GM12878 (cell line): ENCODE measurements around the gene B4GALT1. TPM values are rescaled to one million over a fixed set of nuclear protein-coding genes. Genes with fewer than 3 reads are reported as not detected.

Experiments
- ATAC-seq: fragments of 200-7000 bp; cut with Tn5 transposase; 3 replicates; pipeline ENCODE4 v1.9.1; 2020; ENCODE audit warnings: mild to moderate bottlenecking, moderate library complexity
- BruUV-seq: library from RNA; stranded (reverse); fragments of 400-500 nt; replicated peaks from 2 replicates; lab custom pipeline; 2021; lab: Mats Ljungman, UMichigan
- CTCF ChIA-PET: fragments of 300-600 bp; sonication (Branson Sonifier 250); formaldehyde crosslinking; extraction: SDS; loops from one replicate; lab custom pipeline; 2021; ENCODE audit warnings: inconsistent platforms; lab: Yijun Ruan, JAX
- POLR2A ChIA-PET: fragments of 350-600 bp; formaldehyde crosslinking; extraction: SDS; loops from one replicate; lab custom pipeline; 2021; ENCODE audit warnings: inconsistent platforms; lab: Charles Lee
- RAD21 ChIA-PET: fragments of 300-600 bp; sonication (Branson Sonifier 250); formaldehyde crosslinking; loops from one replicate; lab custom pipeline; 2023; ENCODE audit warnings: antibody characterized with exemption; ENCODE audit not compliant: unreplicated experiment; lab: Charles Lee
- SMC1A ChIA-PET: fragments of 300-600 bp; sonication (Branson Sonifier 250); formaldehyde crosslinking; loops from one replicate; lab custom pipeline; 2023; ENCODE audit not compliant: unreplicated experiment, uncharacterized antibody; lab: Charles Lee
- DNase-seq: peaks from one replicate; pipeline ENCODE4 v3.0.0-alpha.2; 2011; ENCODE audit warnings: low read depth, low spot score
- FAIRE-seq: peaks from 3 replicates; lab custom pipeline; 2011; peaks lifted over from hg19 to GRCh38; lab: Jason Lieb, UNC
- H2AFZ ChIP-seq: 2 replicates; pipeline ENCODE4 v1.6.0; 2011; ENCODE audit warnings: low read depth, low read length, control low read depth; ENCODE audit not compliant: control insufficient read depth
- H3K27ac ChIP-seq: 2 replicates; pipeline ENCODE4 v1.5.1; 2011; ENCODE audit warnings: control low read depth; ENCODE audit not compliant: control insufficient read depth, insufficient read depth
- H3K27me3 ChIP-seq, 2 experiments: replicated peaks in 1 of 2; 2 replicates each; pipeline versions ENCODE4 v1.6.0 to v1.6.1; 2011; ENCODE audit warnings: low read length in 1 of 2; ENCODE audit not compliant: control insufficient read depth in 2 of 2, insufficient read depth in 2 of 2
- H3K36me3 ChIP-seq, 2 experiments: 2 replicates each; pipeline ENCODE4 v1.5.1; 2011; ENCODE audit warnings: low read length in 1 of 2; ENCODE audit not compliant: control insufficient read depth in 2 of 2, insufficient read depth in 2 of 2
- H3K4me1 ChIP-seq: 2 replicates; pipeline ENCODE4 v1.6.1; 2011; ENCODE audit warnings: mild to moderate bottlenecking, low read length, moderate library complexity, mixed read lengths; ENCODE audit not compliant: control insufficient read depth, insufficient read depth
- H3K4me2 ChIP-seq: 2 replicates; pipeline ENCODE4 v1.6.0; 2011; ENCODE audit warnings: control low read depth; ENCODE audit not compliant: control insufficient read depth, insufficient read depth
- H3K4me3 ChIP-seq: fragments of 200-600 bp; sonication (generic); 2 replicates; pipeline ENCODE4 v1.5.1; 2016
- H3K79me2 ChIP-seq: 2 replicates; pipeline ENCODE4 v1.6.0; 2011; ENCODE audit warnings: low read length; ENCODE audit not compliant: control insufficient read depth, insufficient read depth
- H3K9ac ChIP-seq: 2 replicates; pipeline ENCODE4 v1.8.0; 2011; ENCODE audit warnings: low read length, control low read depth, mixed read lengths; ENCODE audit not compliant: control insufficient read depth, insufficient read depth
- H3K9me3 ChIP-seq: replicated peaks from 3 replicates; pipeline ENCODE4 v1.5.1; 2011; ENCODE audit warnings: mild to moderate bottlenecking, low read length; ENCODE audit not compliant: control insufficient read depth, insufficient read depth
- H4K20me1 ChIP-seq: 2 replicates; pipeline ENCODE4 v1.6.0; 2011; ENCODE audit not compliant: control insufficient read depth, insufficient read depth
- BCL11A ChIP-seq: IDR thresholded peaks from 2 replicates; pipeline ENCODE4 v1.6.1; 2011; ENCODE audit warnings: low read depth, low read length
- KDM1A ChIP-seq: fragments of 200-600 bp; sonication (generic); IDR thresholded peaks from 2 replicates; pipeline ENCODE4 v1.6.1; 2016; ENCODE audit warnings: borderline replicate concordance
- NFYA ChIP-seq: IDR thresholded peaks from 2 replicates; pipeline ENCODE4 v1.6.1; 2011; ENCODE audit warnings: low read depth, mild to moderate bottlenecking, low read length, improper control_type of control experiment, borderline replicate concordance
- NR2C1 ChIP-seq: fragments of 450-650 bp; IDR thresholded peaks from 2 replicates; pipeline ENCODE4 v1.6.1; 2017; ENCODE audit warnings: antibody characterized with exemption, mild to moderate bottlenecking, moderate library complexity
- SIX5 ChIP-seq: IDR thresholded peaks from 2 replicates; pipeline ENCODE4 v1.6.1; 2011; ENCODE audit warnings: mild to moderate bottlenecking, low read depth, low read length, moderate library complexity; ENCODE audit not compliant: severe bottlenecking
- SMC3 ChIP-seq: IDR thresholded peaks from 2 replicates; pipeline ENCODE4 v1.6.1; 2011; ENCODE audit warnings: low read length, improper control_type of control experiment, borderline replicate concordance
- STAT3 ChIP-seq: IDR thresholded peaks from 2 replicates; pipeline ENCODE4 v1.6.1; 2011; ENCODE audit warnings: low read depth, low read length, improper control_type of control experiment
- SUZ12 ChIP-seq: fragments of 200-600 bp; sonication (generic); IDR thresholded peaks from one replicate; pipeline ENCODE4 v1.6.1; 2018; ENCODE audit warnings: antibody characterized with exemption, mild to moderate bottlenecking; ENCODE audit not compliant: unreplicated experiment
- TCF7 ChIP-seq: IDR thresholded peaks from 2 replicates; pipeline ENCODE4 v1.6.1; 2014; ENCODE audit warnings: antibody characterized with exemption, borderline replicate concordance
- WRNIP1 ChIP-seq: IDR thresholded peaks from 2 replicates; pipeline ENCODE4 v1.6.1; 2011; ENCODE audit warnings: low read depth, low read length, improper control_type of control experiment, borderline replicate concordance
- ZSCAN29 ChIP-seq: fragments of 450-650 bp; IDR thresholded peaks from 2 replicates; pipeline ENCODE4 v1.6.1; 2017; ENCODE audit warnings: mild to moderate bottlenecking, moderate library complexity
- WGBS: methylation state at CpG from one replicate; pipeline ENCODE4 v1.1.6; 2016; ENCODE audit warnings: low lambda C conversion rate; ENCODE audit not compliant: insufficient replicate concordance, insufficient coverage; ENCODE audit errors: missing lambda C conversion rate; 5-methylcytosine and 5-hydroxymethylcytosine counted together
- in situ Hi-C: fragments of 300-500 bp; cut with MboI; formaldehyde crosslinking; loops from 9 replicates; pipeline ENCODE4 v1.14.3; 2018; ENCODE audit warnings: mixed read lengths
- intact Hi-C: fragments of 100-400 bp; cut with micrococcal nuclease; formaldehyde crosslinking; loops from one replicate; pipeline ENCODE4 v1.14.2; 2022; ENCODE audit not compliant: unreplicated experiment
- polyA plus RNA-seq, 11 experiments: library from polyadenylated mRNA; depleted of rRNA in 4 of 11; unstranded in 6 of 11; stranded (reverse) in 5 of 11; fragments of >200 nt; fragmentation: Nextera tagmentation in 4 of 11; fragmentation: Illumina TruSeq in 1 of 11; extraction: Ambion mirVana in 4 of 11; extraction: Trizol in 1 of 11; gene quantifications; 1 replicate in 1 of 11; 2 replicates in 10 of 11; pipeline versions ENCODE4 v1.2.1 to v1.2.3, GENCODE V29; 2011 to 2016; ENCODE audit warnings: inconsistent platforms in 2 of 11, missing spikeins in 2 of 11, low read depth in 1 of 11
- total RNA-seq, 4 experiments: library from RNA; depleted of rRNA in 3 of 4; stranded (reverse); fragments of >200 nt in 3 of 4; fragmentation: Illumina TruSeq in 1 of 4; extraction: Trizol in 1 of 4; gene quantifications; 2 replicates each; pipeline versions ENCODE4 v1.2.1 to v1.2.3, GENCODE V29; 2013 to 2021
- TF ChIP-seq, protein P1 (sequence below): fragments of 150-350 bp; IDR thresholded peaks from 2 replicates; pipeline ENCODE4 v1.6.1; 2016; ENCODE audit warnings: low read depth, low read length
- TF ChIP-seq, protein P2 (sequence below): fragments of 150-350 bp; IDR thresholded peaks from 2 replicates; pipeline ENCODE4 v1.6.1; 2014; ENCODE audit warnings: mild to moderate bottlenecking, low read depth, low read length

B4GALT1 gene
- total and polyA plus RNA-seq, 10 of the 15 experiments (the other 5 are each of a cell fraction or from before 2014, with no cell fraction given) = 12.7 to 79.0 (median 41.0) TPM

DNA sequence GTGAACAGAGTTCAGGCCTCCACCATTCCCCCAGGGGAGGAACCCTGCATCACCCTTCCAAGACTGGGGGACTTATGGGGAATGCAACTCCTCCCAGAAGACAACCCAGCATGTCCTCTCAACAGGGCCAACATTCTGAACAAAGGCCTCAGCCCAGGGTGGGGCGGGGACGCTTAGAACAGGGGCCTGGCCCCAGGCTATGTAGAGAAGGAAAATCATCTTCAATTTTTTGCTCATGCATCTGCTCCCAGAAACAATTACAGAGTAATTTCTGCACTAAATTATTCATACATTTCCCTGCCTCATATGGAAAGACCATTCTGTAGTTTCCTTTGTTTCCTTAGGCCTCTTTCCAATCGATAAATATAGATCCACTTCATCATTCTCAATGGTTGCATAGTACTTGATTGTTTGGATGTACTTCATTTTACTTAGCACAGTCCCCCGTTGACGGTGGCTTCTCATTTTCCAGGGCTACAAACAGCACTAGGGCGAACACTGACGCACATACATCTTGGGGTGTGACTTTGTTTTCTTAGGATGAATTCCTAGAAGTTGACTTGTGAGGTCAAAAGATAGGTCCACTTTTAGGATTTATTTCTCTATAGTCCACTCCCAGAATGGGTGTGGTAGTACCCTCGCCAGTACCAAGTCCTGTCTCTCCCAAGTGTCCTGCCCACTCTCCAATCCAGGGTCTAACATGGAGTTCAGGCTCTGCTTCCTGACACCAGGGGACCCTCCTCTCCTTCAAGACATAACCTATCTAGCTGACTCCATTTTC is 63.4 kb downstream of the B4GALT1 start:
- CTCF ChIA-PET = interaction anchor here (1.2 kb wide), 1 partner anchor 49 kb away, joined by 3 read pairs; no protein-coding TSS in a partner anchor
- no peak overlapping the region for H2AFZ ChIP-seq
- no peak overlapping the region for H3K27ac ChIP-seq
- no TSS peak for BruUV-seq
- H3K9ac ChIP-seq = no peak overlapping the region
- RAD21 ChIA-PET = no interaction called here
- H3K4me1 ChIP-seq = no peaks in the 10 kb centered on the region
- H3K4me3 ChIP-seq = no peak overlapping the region
- POLR2A ChIA-PET = interaction anchor here (0.5 kb wide), 1 partner anchor 1672 kb away, joined by 4 read pairs; no protein-coding TSS in a partner anchor
- no peak for TF ChIP-seq SUZ12
- TF ChIP-seq NR2C1 = no peak
- TF ChIP-seq KDM1A = no peak
- TF ChIP-seq SIX5 = no peak
- TF ChIP-seq, protein P1, sequence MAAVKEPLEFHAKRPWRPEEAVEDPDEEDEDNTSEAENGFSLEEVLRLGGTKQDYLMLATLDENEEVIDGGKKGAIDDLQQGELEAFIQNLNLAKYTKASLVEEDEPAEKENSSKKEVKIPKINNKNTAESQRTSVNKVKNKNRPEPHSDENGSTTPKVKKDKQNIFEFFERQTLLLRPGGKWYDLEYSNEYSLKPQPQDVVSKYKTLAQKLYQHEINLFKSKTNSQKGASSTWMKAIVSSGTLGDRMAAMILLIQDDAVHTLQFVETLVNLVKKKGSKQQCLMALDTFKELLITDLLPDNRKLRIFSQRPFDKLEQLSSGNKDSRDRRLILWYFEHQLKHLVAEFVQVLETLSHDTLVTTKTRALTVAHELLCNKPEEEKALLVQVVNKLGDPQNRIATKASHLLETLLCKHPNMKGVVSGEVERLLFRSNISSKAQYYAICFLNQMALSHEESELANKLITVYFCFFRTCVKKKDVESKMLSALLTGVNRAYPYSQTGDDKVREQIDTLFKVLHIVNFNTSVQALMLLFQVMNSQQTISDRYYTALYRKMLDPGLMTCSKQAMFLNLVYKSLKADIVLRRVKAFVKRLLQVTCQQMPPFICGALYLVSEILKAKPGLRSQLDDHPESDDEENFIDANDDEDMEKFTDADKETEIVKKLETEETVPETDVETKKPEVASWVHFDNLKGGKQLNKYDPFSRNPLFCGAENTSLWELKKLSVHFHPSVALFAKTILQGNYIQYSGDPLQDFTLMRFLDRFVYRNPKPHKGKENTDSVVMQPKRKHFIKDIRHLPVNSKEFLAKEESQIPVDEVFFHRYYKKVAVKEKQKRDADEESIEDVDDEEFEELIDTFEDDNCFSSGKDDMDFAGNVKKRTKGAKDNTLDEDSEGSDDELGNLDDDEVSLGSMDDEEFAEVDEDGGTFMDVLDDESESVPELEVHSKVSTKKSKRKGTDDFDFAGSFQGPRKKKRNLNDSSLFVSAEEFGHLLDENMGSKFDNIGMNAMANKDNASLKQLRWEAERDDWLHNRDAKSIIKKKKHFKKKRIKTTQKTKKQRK = no peak
- TF ChIP-seq, protein P2, sequence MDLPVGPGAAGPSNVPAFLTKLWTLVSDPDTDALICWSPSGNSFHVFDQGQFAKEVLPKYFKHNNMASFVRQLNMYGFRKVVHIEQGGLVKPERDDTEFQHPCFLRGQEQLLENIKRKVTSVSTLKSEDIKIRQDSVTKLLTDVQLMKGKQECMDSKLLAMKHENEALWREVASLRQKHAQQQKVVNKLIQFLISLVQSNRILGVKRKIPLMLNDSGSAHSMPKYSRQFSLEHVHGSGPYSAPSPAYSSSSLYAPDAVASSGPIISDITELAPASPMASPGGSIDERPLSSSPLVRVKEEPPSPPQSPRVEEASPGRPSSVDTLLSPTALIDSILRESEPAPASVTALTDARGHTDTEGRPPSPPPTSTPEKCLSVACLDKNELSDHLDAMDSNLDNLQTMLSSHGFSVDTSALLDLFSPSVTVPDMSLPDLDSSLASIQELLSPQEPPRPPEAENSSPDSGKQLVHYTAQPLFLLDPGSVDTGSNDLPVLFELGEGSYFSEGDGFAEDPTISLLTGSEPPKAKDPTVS = no peak
- no peak for TF ChIP-seq BCL11A
- TF ChIP-seq TCF7 = no peak
- TF ChIP-seq SMC3 = no peak
- no peak for TF ChIP-seq WRNIP1
- no peak for TF ChIP-seq ZSCAN29
- TF ChIP-seq NFYA = no peak
- TF ChIP-seq STAT3 = no peak
- TF ChIP-seq, all 136 proteins: peak for 0
- intact Hi-C loops = no loop called here
- Histone ChIP-seq H3K79me2 (no peaks in the 10 kb centered on the region), H3K27me3 (no peaks in the 10 kb centered on the region), H3K4me2 (no peak overlapping the region), H4K20me1 (no peaks in the 10 kb centered on the region), H3K9me3 (no peaks in the 10 kb centered on the region), H3K36me3 (no peaks in the 10 kb centered on the region; a peak in 1 of 4 replicates)
- WGBS = 87% methylated on average over 8 of the region's 8 CpGs
- DNase-seq = no peak
- no peak for ATAC-seq
- SMC1A ChIA-PET = interaction anchor here (0.7 to 1.2 kb wide), 3 partner anchors 40 to 123 kb away, joined by 3 to 4 read pairs (median 4); no protein-coding TSS in a partner anchor
- in situ Hi-C loops = no loop called here
- FAIRE-seq = no peak
